HL-60 (cell line): ENCODE results near the gene ZNF580.

ENCODE experiments used
- DNase-seq, 2 experiments: peaks; one replicate each; pipeline ENCODE4 v3.0.0-alpha.2; 2010 to 2020; ENCODE audit warnings: low read depth in 1 of 2, low spot score in 1 of 2
- H3K27ac ChIP-seq: fragments of 250-450 bp; sonication (Bioruptor Pico); replicated peaks from 2 replicates; pipeline ENCODE4 v1.5.1; 2020; ENCODE audit warnings: mild to moderate bottlenecking, moderate library complexity
- H3K27me3 ChIP-seq: fragments of 250-450 bp; sonication (Bioruptor Pico); 2 replicates; pipeline ENCODE4 v1.5.1; 2021; ENCODE audit warnings: mild to moderate bottlenecking, moderate library complexity; ENCODE audit not compliant: insufficient read depth, poor library complexity, severe bottlenecking
- H3K4me3 ChIP-seq: replicated peaks from 2 replicates; pipeline ENCODE4 v1.5.1; 2011; ENCODE audit warnings: mild to moderate bottlenecking, control low read depth, low read length; ENCODE audit not compliant: insufficient read depth
- CTCF ChIP-seq: IDR thresholded peaks from one replicate; pipeline ENCODE4 v1.5.1; 2011; ENCODE audit warnings: low read length, control low read depth, inconsistent platforms; ENCODE audit not compliant: insufficient read depth
- GABPA ChIP-seq: IDR thresholded peaks from 2 replicates; pipeline ENCODE4 v1.6.1; 2012; ENCODE audit warnings: low read depth
- POLR2AphosphoS5 ChIP-seq: IDR thresholded peaks from 2 replicates; pipeline ENCODE4 v1.6.1; 2012; ENCODE audit warnings: low read depth
- REST ChIP-seq: IDR thresholded peaks from 2 replicates; pipeline ENCODE4 v1.6.1; 2012; ENCODE audit warnings: low read depth; ENCODE audit not compliant: insufficient replicate concordance
- SPI1 ChIP-seq: IDR thresholded peaks from 2 replicates; pipeline ENCODE4 v1.6.1; 2012; ENCODE audit warnings: low read depth, mild to moderate bottlenecking, borderline replicate concordance

ZNF580 gene

GRCh38 chr19:55683449-55684261, 42.9 kb downstream of the ZNF580 start:
- TF ChIP-seq GABPA (no peak), CTCF (no peak), SPI1 (no peak), REST (no peak), POLR2AphosphoS5 (no peak)
- Histone ChIP-seq H3K27ac (no peak overlapping the region), H3K4me3 (no peak overlapping the region), H3K27me3 (no peaks in the 10 kb centered on the region)
- no peak for DNase-seq

GRCh38 chr19:55684946-55685681, 44.3 kb downstream of the ZNF580 start:
- no peak overlapping the region for H3K27ac ChIP-seq
- no peaks in the 10 kb centered on the region for H3K27me3 ChIP-seq
- DNase-seq: no peak
- H3K4me3 ChIP-seq: no peak overlapping the region
- no peak for TF ChIP-seq SPI1
- no peak for TF ChIP-seq POLR2AphosphoS5
- no peak for TF ChIP-seq GABPA
- no peak for TF ChIP-seq REST
- no peak for TF ChIP-seq CTCF

GRCh38 chr19:55685776-55686175, 45.0 kb downstream of the ZNF580 start:
- DNase-seq: no peak
- TF ChIP-seq REST: no peak
- TF ChIP-seq SPI1: no peak
- TF ChIP-seq GABPA: no peak
- TF ChIP-seq POLR2AphosphoS5: no peak
- TF ChIP-seq CTCF: no peak
- H3K27me3 ChIP-seq: no peaks in the 10 kb centered on the region
- no peak overlapping the region for H3K4me3 ChIP-seq
- no peak overlapping the region for H3K27ac ChIP-seq
